HepG2 (cell line): ENCODE results near the gene CDK10. TPM values are rescaled to one million over a fixed set of nuclear protein-coding genes. Genes with fewer than 3 reads are reported as not detected.

ENCODE experiments used
- ATF2 ChIP-seq: sonication (generic); formaldehyde crosslinking; IDR thresholded peaks from 2 replicates; pipeline ENCODE4 v1.4.0; 2020; ENCODE audit warnings: missing genetic modification reagents
- BHLHE40 ChIP-seq: IDR thresholded peaks from 2 replicates; pipeline ENCODE4 v1.6.1; 2011; ENCODE audit warnings: low read length, improper control_type of control experiment
- GATA4 ChIP-seq: sonication (generic); IDR thresholded peaks from 2 replicates; pipeline ENCODE4 v1.6.1; 2016; ENCODE audit warnings: antibody characterized with exemption, low read depth, borderline replicate concordance
- GFI1 ChIP-seq: sonication (generic); formaldehyde crosslinking; IDR thresholded peaks from 2 replicates; pipeline ENCODE4 v1.5.0; 2020; ENCODE audit warnings: missing genetic modification reagents, mild to moderate bottlenecking, borderline replicate concordance
- MXD3 ChIP-seq: IDR thresholded peaks from 2 replicates; pipeline ENCODE4 v1.6.1; 2016; ENCODE audit warnings: mild to moderate bottlenecking, missing biosample characterization, missing genetic modification reagents
- NR2F2 ChIP-seq: IDR thresholded peaks from 2 replicates; pipeline ENCODE4 v1.6.1; 2012; ENCODE audit warnings: low read depth, inconsistent platforms, borderline replicate concordance
- PHF5A ChIP-seq: IDR thresholded peaks from one replicate; pipeline ENCODE4 v1.6.1; 2018; ENCODE audit warnings: low read depth, missing genetic modification reagents; ENCODE audit not compliant: unreplicated experiment
- PITX1 ChIP-seq: sonication (generic); formaldehyde crosslinking; IDR thresholded peaks from 2 replicates; pipeline ENCODE4 v1.5.1; 2020; ENCODE audit warnings: mild to moderate bottlenecking, missing genetic modification reagents
- RARA ChIP-seq: IDR thresholded peaks from 2 replicates; pipeline ENCODE4 v1.6.1; 2016; ENCODE audit warnings: missing genetic modification reagents, missing compliant biosample characterization
- THRA ChIP-seq: sonication (generic); formaldehyde crosslinking; IDR thresholded peaks from 2 replicates; pipeline ENCODE4 v1.4.0; 2020; ENCODE audit warnings: missing genetic modification reagents, borderline replicate concordance
- UBTF ChIP-seq: sonication (generic); formaldehyde crosslinking; IDR thresholded peaks from 2 replicates; pipeline ENCODE4 v1.4.0; 2020; ENCODE audit warnings: mild to moderate bottlenecking, missing genetic modification reagents
- ZFP36L2 ChIP-seq: sonication (generic); formaldehyde crosslinking; IDR thresholded peaks from 2 replicates; pipeline ENCODE4 v1.4.0; 2020; ENCODE audit warnings: missing genetic modification reagents
- ZMYM4 ChIP-seq: sonication (generic); formaldehyde crosslinking; IDR thresholded peaks from 2 replicates; pipeline ENCODE4 v1.8.1; 2023; ENCODE audit warnings: mild to moderate bottlenecking, missing genetic modification reagents
- ZNF367 ChIP-seq: sonication (generic); formaldehyde crosslinking; IDR thresholded peaks from 2 replicates; pipeline ENCODE4 v1.4.0; 2020; ENCODE audit warnings: missing genetic modification reagents, borderline replicate concordance
- ZNF513 ChIP-seq: sonication (generic); formaldehyde crosslinking; conservative IDR thresholded peaks from 2 replicates; pipeline ENCODE4 v1.5.0; 2020; ENCODE audit warnings: missing genetic modification reagents
- ZNF567 ChIP-seq: sonication (generic); formaldehyde crosslinking; IDR thresholded peaks from 2 replicates; pipeline ENCODE4 v1.8.1; 2023; ENCODE audit warnings: mild to moderate bottlenecking, missing genetic modification reagents, borderline replicate concordance
- ZNF598 ChIP-seq: sonication (generic); formaldehyde crosslinking; IDR thresholded peaks from 2 replicates; pipeline ENCODE4 v1.5.1; 2020; ENCODE audit warnings: mild to moderate bottlenecking, missing genetic modification reagents, borderline replicate concordance
- ZNF614 ChIP-seq: IDR thresholded peaks from 2 replicates; pipeline ENCODE4 v1.6.1; 2018; ENCODE audit warnings: missing biosample characterization, missing genetic modification reagents, inconsistent platforms, borderline replicate concordance
- ZXDC ChIP-seq: sonication (generic); formaldehyde crosslinking; IDR thresholded peaks from 2 replicates; pipeline ENCODE4 v1.5.0; 2020; ENCODE audit warnings: mild to moderate bottlenecking, missing genetic modification reagents
- polyA plus RNA-seq, 8 experiments: library from polyadenylated mRNA; depleted of rRNA in 3 of 8; stranded (reverse) in 7 of 8; unstranded in 1 of 8; fragments of >200 nt; fragmentation: Illumina TruSeq in 4 of 8; extraction: Trizol in 4 of 8; gene quantifications; 2 replicates each; pipeline versions ENCODE4 v1.2.1 to v1.2.3, GENCODE V29; 2011 to 2016; ENCODE audit warnings: low read depth in 4 of 8, missing spikeins in 1 of 8, mixed read lengths in 1 of 8; ENCODE audit not compliant: insufficient read depth in 1 of 8
- total RNA-seq, 5 experiments: library from RNA; depleted of rRNA; stranded (reverse); fragments of >200 nt; fragmentation: Illumina TruSeq; extraction: Trizol; gene quantifications; 2 replicates each; pipeline ENCODE4 v1.2.3, GENCODE V29; 2016; ENCODE audit warnings: low read depth in 1 of 5

Gene CDK10
- total and polyA plus RNA-seq, 2 of the 13 experiments (the other 11 are each of a cell fraction or from before 2014, with no cell fraction given) = 2.5 to 3.9 TPM

GRCh38 chr16:89700649-89701424 lies 14.3 kb downstream of the CDK10 start (continued):
- no peak; the same call in 1 of the 2 replicates for TF ChIP-seq PITX1 (CRISPR knock-in tag)
- no peak; the same call in 1 of the 2 replicates for TF ChIP-seq ZMYM4 (CRISPR knock-in tag)
- 0 out of 2 replicates have a peak, but pooled peaks have one; percentile 68 for TF ChIP-seq MXD3 (CRISPR knock-in tag)
- no peak for TF ChIP-seq ATF2 (CRISPR knock-in tag)
- no peak for TF ChIP-seq GATA4
- TF ChIP-seq ZNF367 (CRISPR knock-in tag) = no peak; the same call in 1 of the 2 replicates
- TF ChIP-seq ZNF567 (CRISPR knock-in tag) = no peak
- TF ChIP-seq GFI1 = no peak
- no peak for TF ChIP-seq ZFP36L2 (CRISPR knock-in tag)
- peak; percentile 77 for TF ChIP-seq PHF5A (CRISPR knock-in tag)
- TF ChIP-seq UBTF (CRISPR knock-in tag) = peak; percentile 68
- TF ChIP-seq THRA (CRISPR knock-in tag) = peak; percentile 24; the same call in 1 of the 2 replicates
- no peak for TF ChIP-seq BHLHE40
- TF ChIP-seq ZNF513 (CRISPR knock-in tag) = 0 out of 2 replicates have a peak, but pooled peaks have one; percentile 75
- TF ChIP-seq ZNF614 (CRISPR knock-in tag) = peak; percentile 77; the same call in 1 of the 2 replicates
- TF ChIP-seq ZNF598 (CRISPR knock-in tag) = peak; percentile 16; the same call in 1 of the 2 replicates
- TF ChIP-seq ZXDC (CRISPR knock-in tag) = no peak
- no peak for TF ChIP-seq NR2F2
- peak; percentile 32; the same call in 1 of the 2 replicates for TF ChIP-seq RARA
